ENCODE results near the gene RFLNA.

RFLNA gene

DNA sequence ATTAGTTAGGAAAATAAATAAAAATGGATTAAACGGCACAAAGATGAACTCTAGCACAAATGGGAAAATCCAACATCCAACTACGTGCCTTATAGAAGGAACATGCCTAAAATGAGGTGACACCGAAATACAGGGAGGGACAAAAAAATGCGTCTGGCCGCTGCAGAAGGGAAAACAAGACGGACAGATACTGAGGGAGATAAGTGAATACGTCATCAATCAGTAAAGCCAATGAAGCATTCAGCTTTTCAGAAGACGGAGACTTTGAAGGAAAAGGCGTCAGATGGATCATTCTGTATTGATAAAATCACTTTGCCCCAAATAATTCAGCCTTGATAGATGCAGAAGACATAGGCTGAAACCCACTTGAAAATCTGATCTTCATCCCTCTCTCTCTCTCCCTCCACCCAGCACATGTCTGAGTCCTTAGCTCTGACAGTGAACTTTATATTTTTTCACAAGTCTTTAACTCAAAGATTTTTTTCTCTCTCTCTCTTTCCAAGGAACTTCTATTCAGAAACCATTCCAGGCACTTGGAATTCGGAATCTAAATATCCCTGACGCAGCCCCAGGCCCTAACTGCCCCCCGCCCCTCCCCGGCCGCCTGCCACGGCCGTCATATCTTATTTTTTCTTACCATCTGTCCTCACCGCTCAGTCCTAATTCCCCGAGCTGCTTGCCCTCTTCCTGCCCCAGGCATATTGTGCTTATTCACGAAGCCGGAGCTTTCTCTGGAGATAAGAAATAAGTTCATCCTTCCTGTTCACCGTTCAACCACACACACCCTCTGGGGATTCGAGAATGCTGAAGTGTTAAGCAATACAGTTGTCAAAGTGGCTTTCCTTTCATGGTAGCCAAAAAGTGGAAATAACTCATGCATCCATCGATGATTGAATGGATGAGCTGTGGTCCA, 35.5 kb upstream of the RFLNA start:
- TF ChIP-seq, protein P1, sequence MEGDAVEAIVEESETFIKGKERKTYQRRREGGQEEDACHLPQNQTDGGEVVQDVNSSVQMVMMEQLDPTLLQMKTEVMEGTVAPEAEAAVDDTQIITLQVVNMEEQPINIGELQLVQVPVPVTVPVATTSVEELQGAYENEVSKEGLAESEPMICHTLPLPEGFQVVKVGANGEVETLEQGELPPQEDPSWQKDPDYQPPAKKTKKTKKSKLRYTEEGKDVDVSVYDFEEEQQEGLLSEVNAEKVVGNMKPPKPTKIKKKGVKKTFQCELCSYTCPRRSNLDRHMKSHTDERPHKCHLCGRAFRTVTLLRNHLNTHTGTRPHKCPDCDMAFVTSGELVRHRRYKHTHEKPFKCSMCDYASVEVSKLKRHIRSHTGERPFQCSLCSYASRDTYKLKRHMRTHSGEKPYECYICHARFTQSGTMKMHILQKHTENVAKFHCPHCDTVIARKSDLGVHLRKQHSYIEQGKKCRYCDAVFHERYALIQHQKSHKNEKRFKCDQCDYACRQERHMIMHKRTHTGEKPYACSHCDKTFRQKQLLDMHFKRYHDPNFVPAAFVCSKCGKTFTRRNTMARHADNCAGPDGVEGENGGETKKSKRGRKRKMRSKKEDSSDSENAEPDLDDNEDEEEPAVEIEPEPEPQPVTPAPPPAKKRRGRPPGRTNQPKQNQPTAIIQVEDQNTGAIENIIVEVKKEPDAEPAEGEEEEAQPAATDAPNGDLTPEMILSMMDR (IDR thresholded peaks at IDR 0.05; ENCODE audit: borderline replicate concordance, control extremely low read depth, extremely low read depth, insufficient read depth, missing control alignments), result no peak
- DNase-seq (ENCODE audit: low spot score), result no peak
- in situ Hi-C loops (cut with MboI; ENCODE audit: low sequenced_read_pairs, unreplicated experiment), result no loop called here

DNA sequence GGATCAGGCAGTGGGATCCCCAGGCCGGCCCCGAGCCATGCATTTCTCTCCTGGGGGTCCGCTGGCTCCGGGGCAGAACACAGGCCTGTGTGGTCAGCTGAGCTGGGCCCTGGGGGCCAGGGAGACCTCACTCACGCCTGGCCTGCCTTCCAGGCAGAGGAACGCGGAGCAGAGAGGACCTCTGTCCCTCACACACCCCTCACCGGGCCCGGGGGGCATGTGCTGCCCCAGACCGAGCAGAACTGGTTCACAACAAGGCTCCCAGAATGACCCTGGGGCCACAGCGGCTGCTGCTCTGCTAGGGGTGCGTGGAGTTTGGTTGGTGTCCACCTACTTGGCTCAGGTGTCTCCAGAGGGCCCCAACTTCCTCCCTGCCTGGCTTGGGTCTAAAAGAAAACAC, 33.0 kb upstream of the RFLNA start:
- no peak for DNase-seq (ENCODE audit: low spot score)
- TF ChIP-seq, protein P1 (IDR thresholded peaks at IDR 0.05; ENCODE audit: borderline replicate concordance, control extremely low read depth, extremely low read depth, insufficient read depth, missing control alignments), result no peak
- in situ Hi-C loops (cut with MboI; ENCODE audit: low sequenced_read_pairs, unreplicated experiment), result no loop called here

DNA sequence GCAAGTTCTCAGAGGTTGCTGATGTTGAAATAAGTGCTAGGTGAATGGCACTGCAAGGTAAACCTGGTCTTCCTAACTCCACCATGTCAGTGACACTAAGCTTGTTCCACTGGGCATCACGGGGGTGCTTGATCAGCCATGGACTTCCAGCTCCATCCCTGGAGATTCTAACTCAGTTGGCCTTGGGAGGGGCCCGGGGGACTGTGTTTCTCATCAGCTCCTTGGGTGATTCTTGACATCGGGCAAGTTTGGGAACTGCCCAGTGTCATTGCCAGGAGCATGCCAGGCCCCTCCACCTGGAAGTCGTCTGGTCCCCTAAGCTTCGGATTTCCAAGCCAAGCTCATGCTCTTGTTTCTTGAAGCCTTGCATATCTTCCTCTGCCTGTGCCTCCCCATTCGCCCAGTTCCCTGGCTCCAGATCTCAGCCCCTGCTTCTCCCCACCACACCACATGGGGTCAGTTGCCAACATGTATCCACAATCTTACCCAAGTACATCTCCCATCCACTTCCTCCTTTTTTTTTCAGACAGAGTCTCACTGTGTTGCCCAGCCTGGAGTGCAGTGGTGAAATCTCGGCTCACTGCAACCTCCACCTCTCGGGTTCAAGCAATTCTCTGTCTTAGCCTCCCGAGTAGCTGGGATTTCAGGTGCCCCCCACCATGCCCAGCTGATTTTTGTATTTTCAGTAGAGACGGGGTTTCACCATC, 30.7 kb upstream of the RFLNA start:
- TF ChIP-seq, protein P1 (IDR thresholded peaks at IDR 0.05; ENCODE audit: borderline replicate concordance, control extremely low read depth, extremely low read depth, insufficient read depth, missing control alignments), result no peak
- in situ Hi-C loops (cut with MboI; ENCODE audit: low sequenced_read_pairs, unreplicated experiment), result no loop called here
- DNase-seq (ENCODE audit: low spot score), result no peak

DNA sequence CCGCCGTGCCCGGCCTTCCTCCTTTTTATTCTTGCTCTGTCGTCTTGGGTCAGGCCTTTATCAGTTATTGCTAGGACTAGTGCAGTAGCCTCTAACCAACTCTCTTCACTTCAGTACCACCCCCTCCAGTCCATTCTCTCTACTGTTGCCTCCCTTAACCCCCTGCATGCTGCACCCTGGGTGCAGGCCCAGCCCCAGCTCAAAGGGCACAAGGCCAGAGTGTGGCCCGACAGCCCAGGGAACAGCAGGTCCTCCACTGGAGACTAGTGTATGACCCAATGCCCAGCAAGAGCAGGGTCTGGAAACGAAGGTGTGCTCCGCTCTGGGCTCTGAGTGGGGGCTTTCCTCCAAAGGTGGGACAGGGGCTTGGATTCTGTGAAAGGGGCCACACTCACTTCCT, 30.0 kb upstream of the RFLNA start:
- DNase-seq (ENCODE audit: low spot score), result no peak
- in situ Hi-C loops (cut with MboI; ENCODE audit: low sequenced_read_pairs, unreplicated experiment), result no loop called here
- TF ChIP-seq, protein P1 (IDR thresholded peaks at IDR 0.05; ENCODE audit: borderline replicate concordance, control extremely low read depth, extremely low read depth, insufficient read depth, missing control alignments), result no peak

DNA sequence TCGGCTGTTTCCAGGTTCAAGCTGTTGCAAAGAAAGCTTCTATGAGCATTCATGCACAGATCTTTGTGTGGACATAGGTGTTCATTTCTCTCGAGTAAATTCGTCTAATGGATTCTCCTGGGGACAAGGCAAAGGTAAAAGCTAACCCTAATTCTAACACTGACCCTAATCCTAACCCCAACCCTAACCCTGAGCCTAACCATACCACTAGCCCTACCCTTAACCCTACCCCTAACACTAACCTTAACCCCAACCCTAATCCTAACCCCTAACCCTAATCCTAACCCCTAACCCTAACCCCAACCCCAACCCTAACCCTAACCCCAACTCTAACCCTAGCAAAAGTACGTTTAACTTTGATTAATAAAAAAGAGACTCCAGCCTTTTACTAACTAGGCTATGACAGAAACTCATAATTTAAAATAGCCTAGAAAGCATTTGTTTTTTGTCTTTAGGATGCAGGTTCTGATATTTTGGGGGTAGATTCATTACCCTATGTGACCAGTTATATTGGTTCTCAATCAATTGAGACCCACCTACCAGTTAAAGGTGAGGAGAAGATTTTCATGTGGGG, 27.6 kb upstream of the RFLNA start:
- TF ChIP-seq, protein P1 (IDR thresholded peaks at IDR 0.05; ENCODE audit: borderline replicate concordance, control extremely low read depth, extremely low read depth, insufficient read depth, missing control alignments), result no peak
- in situ Hi-C loops (cut with MboI; ENCODE audit: low sequenced_read_pairs, unreplicated experiment), result no loop called here
- DNase-seq (ENCODE audit: low spot score), result no peak

DNA sequence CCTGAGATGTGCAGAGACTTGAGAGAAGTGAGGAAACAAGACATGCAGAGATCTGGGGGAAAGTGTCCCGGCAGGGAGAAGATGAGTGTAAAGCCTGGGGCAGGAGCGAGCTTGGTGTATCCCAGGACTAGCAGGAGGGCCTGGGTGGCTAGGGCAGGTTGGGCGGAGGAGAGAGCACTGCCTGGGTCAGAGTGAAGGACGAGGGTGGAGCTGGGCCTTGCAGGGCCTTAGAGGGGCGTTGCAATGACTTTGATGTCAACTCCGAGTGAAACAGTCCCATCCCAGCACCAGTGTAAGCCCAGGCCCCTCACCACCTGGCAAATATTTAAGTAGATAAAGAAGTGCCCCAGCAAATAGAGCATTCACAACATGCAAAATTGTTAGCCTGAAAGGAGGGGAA, 24.2 kb upstream of the RFLNA start:
- DNase-seq (ENCODE audit: low spot score), result no peak
- in situ Hi-C loops (cut with MboI; ENCODE audit: low sequenced_read_pairs, unreplicated experiment), result no loop called here
- TF ChIP-seq, protein P1 (IDR thresholded peaks at IDR 0.05; ENCODE audit: borderline replicate concordance, control extremely low read depth, extremely low read depth, insufficient read depth, missing control alignments), result no peak

All from GM13976 (cell line).